Tibial nerve (tissue), 4 donors: ENCODE measurements around the gene VGLL4.
A peak's percentile ranks its signal among the peaks of the same experiment; 100 is the strongest.

ENCODE experiments used
- CTCF ChIP-seq, 5 experiments: fragments of 200-600 bp in 3 of 5; fragments of 450-650 bp in 2 of 5; sonication (generic) in 3 of 5; IDR thresholded peaks; one replicate each; pipeline ENCODE4 v1.5.1; 2016 to 2019; ENCODE audit warnings: antibody characterized with exemption in 5 of 5, mild to moderate bottlenecking in 3 of 5, moderate library complexity in 2 of 5
- EP300 ChIP-seq, 2 donors: sonication (generic); formaldehyde crosslinking; IDR thresholded peaks; one replicate each; pipeline ENCODE4 v1.6.1; 2017; ENCODE audit warnings: antibody characterized with exemption in 2 of 2, mild to moderate bottlenecking in 1 of 2
- POLR2A ChIP-seq, 2 donors: fragments of 450-650 bp; IDR thresholded peaks; one replicate each; pipeline ENCODE4 v1.6.1; 2017; ENCODE audit warnings: antibody characterized with exemption in 2 of 2, mild to moderate bottlenecking in 2 of 2, moderate library complexity in 2 of 2

- TF ChIP-seq EP300 (IDR thresholded peaks at IDR 0.05) (peak in 1 of 2 donors; percentile 24), CTCF (IDR thresholded peaks at IDR 0.05) (no peak), POLR2A (IDR thresholded peaks at IDR 0.05) (no peak)
These were observed 42.1 kb downstream of the VGLL4 start for GRCh38 chr3:11601446-11602238.
